ENCODE measurements around the gene VASN.

VASN gene

DNA sequence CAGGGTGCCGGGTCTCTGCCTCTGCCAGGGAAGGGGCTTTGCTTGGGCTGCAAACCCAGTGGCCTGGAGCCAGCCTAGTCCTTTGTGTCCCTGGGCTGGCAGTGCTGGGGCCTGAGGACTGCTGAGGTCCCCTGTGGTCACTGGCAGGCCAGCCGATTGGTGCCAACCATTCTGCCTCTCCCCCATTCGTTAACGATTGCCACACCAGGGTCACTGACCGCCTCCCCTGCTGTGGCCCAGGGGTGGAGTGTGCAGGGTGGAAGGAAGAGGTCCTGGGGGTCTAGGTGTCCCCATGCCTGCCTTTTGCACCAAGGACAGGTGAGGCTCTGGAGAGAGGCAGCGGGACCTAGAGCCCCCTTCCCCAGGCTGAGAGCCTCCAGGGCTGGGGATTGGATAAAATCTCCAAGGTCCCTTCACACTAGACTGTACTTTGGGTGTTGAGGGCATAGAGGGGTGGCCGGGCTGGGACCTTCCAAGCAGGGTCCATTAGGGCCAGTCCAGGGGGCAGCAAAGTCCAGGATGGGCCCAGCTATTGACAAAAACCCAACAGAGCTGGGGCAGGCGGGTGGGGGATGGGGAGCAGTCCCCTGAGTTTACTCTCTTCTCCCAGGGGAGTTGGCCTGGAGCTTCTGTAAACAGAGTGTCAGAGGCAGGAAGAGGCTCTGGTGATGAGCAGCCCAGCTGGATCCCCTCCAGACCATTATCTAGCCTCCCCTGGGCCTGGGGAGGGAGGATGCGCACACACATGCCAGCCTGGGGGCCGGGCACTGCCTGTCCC is 1.1 kb downstream of the VASN start:
- no peak for DNase-seq (ENCODE audit: low spot score)
- in situ Hi-C loops (cut with MboI; ENCODE audit: low sequenced_read_pairs, unreplicated experiment): no loop called here
- TF ChIP-seq, protein P1, sequence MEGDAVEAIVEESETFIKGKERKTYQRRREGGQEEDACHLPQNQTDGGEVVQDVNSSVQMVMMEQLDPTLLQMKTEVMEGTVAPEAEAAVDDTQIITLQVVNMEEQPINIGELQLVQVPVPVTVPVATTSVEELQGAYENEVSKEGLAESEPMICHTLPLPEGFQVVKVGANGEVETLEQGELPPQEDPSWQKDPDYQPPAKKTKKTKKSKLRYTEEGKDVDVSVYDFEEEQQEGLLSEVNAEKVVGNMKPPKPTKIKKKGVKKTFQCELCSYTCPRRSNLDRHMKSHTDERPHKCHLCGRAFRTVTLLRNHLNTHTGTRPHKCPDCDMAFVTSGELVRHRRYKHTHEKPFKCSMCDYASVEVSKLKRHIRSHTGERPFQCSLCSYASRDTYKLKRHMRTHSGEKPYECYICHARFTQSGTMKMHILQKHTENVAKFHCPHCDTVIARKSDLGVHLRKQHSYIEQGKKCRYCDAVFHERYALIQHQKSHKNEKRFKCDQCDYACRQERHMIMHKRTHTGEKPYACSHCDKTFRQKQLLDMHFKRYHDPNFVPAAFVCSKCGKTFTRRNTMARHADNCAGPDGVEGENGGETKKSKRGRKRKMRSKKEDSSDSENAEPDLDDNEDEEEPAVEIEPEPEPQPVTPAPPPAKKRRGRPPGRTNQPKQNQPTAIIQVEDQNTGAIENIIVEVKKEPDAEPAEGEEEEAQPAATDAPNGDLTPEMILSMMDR (IDR thresholded peaks at IDR 0.05; ENCODE audit: borderline replicate concordance, control extremely low read depth, extremely low read depth, insufficient read depth, missing control alignments): no peak

DNA sequence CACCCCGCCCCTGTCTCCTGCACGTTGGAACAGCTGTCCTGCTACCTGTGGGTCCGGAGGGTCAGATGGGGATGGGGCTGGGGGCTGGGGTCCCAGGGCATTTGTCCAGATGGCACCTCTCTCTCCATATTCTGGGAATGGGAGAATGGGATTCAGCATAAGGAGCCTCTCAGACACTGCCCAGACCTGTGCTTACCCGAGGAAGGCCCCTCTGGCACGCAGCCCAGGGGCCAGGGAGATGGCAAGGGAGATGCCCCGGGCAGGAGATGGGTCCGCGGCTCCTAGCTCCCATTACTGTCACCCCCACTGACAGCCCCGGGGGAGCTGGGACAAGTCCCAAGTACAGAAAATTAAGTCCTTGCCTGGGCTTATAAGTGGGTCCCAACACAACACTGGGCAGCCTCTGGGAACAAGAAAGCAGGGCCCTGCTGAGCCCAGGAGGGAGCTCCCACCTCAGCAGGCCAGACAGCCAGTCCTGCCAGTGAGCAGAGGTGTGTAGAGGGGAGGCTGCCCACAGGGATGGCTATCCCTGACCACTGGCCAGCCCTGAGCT is 1.8 kb downstream of the VASN start:
- TF ChIP-seq, protein P1 (IDR thresholded peaks at IDR 0.05; ENCODE audit: borderline replicate concordance, control extremely low read depth, extremely low read depth, insufficient read depth, missing control alignments): no peak

DNA sequence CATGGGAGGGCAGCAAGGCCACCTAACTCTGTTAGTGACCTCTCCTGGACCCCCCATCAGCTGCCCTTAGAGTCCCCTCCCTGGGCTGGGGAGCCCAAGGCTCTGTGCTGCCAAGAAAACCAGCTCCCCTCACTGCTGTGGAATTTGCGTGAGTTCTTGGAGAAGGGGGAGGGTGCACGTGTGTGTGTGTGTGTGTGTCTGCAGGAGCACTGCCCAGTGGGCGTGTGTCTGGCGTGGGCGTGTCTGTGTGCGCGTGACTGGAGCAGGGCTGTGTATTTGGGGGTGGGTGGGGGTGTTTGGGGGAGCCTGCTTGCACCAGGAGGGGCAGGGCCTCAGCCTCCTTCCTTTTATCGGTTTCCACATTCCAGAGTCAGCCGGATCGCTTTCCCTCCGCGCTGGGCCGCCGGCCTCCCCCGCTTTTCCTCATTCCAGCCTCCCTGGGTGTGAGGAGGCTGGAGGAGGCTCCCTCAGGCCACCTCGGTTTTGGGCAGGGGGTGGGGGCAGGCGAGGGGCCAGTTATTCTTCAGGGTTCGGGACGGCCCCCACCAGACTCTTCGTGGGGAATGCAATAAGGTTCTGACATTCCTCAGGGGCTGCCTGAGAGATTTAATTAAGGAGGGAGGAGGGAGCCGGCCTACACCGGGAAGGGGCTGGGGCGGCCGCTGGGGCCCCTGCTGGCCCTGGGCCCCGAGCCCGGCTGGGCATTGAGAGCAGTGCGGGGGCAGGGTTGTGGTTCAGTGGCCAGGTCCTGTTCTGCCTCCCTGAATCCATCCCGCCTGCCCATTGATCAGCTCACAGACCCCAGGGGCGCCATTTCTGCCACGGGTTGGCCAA is 2.5 kb downstream of the VASN start:
- in situ Hi-C loops (cut with MboI; ENCODE audit: low sequenced_read_pairs, unreplicated experiment): no loop called here
- no peak for DNase-seq (ENCODE audit: low spot score)
- TF ChIP-seq, protein P1 (IDR thresholded peaks at IDR 0.05; ENCODE audit: borderline replicate concordance, control extremely low read depth, extremely low read depth, insufficient read depth, missing control alignments): no peak

More for the DNA sequence above, 1.8 kb downstream of the VASN start:
- in situ Hi-C loops (cut with MboI; ENCODE audit: low sequenced_read_pairs, unreplicated experiment): no loop called here
- no peak for DNase-seq (ENCODE audit: low spot score)

DNA sequence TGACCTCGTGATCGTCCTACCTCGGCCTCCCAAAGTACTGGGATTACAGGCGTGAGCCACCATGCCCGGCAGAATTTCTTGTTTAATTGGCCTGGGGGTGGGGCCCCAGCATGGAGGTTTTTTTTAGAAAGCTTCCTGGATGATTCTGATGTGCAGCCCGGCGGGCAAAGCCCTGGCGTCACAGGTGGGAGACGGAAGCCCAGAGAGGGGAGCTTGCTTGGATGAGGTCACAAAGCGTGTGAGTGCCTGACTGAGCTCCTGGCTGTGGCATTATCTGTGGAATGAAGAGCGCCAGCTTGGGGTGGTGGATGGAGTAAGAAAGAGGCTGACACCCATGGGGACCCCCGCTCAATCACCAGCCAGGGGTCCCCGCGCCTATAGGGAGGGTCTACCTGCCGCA is 4.1 kb downstream of the VASN start:
- no peak for DNase-seq (ENCODE audit: low spot score)
- in situ Hi-C loops (cut with MboI; ENCODE audit: low sequenced_read_pairs, unreplicated experiment): no loop called here
- TF ChIP-seq, protein P1 (IDR thresholded peaks at IDR 0.05; ENCODE audit: borderline replicate concordance, control extremely low read depth, extremely low read depth, insufficient read depth, missing control alignments): no peak

DNA sequence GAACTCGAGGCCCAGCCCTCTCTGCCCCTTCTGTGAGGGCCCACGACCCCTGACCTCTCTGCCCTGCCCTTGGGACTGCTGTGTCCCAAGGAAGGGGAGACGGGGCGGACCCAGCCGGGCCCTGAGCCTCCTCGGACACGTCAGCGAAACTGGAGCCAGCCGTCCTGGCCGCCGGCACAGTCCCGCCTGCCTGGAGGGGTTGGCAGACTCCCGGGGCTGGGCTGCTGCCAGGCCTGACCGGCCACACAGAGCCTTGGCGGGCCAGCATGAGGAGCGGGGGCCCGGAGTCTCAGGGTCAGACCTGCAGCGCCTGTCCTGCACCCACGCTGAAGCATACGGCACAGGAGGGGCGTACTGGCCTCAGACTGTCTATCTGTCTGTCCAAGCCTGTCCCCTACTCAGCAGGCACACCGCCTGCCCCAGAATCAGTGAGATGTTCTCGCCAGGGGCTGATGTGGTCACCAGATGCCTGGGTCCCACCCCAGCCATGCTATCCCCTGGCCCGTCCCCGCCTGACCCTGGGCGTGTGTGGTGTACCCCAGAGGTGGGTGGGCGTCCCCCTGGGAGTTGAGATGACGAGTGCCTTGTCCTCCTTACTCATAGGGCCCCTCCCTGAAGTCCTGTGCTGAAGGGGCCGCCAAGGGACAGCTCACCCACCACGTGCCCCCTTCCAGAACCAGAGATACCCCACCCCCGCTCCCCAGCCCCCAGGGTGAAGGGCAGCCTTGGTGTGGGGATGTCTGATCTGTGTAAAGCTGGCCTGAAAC is 4.7 kb downstream of the VASN start:
- DNase-seq (ENCODE audit: low spot score): no peak
- TF ChIP-seq, protein P1 (IDR thresholded peaks at IDR 0.05; ENCODE audit: borderline replicate concordance, control extremely low read depth, extremely low read depth, insufficient read depth, missing control alignments): no peak
- in situ Hi-C loops (cut with MboI; ENCODE audit: low sequenced_read_pairs, unreplicated experiment): no loop called here

Measured in GM13976 (cell line).